Measurements from ENCODE around the gene LIMS3.
"Not testable (repeated sequence)": the region's sequence is repeated elsewhere in the genome, so short reads cannot be mapped to it uniquely, and the experiment has no call there.

The LIMS3 gene, protein sequence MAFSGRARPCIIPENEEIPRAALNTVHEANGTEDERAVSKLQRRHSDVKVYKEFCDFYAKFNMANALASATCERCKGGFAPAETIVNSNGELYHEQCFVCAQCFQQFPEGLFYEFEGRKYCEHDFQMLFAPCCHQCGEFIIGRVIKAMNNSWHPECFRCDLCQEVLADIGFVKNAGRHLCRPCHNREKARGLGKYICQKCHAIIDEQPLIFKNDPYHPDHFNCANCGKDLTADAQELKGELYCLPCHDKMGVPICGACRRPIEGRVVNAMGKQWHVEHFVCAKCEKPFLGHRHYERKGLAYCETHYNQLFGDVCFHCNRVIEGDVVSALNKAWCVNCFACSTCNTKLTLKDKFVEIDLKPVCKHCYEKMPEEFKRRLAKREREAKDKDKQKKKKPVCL

DNA sequence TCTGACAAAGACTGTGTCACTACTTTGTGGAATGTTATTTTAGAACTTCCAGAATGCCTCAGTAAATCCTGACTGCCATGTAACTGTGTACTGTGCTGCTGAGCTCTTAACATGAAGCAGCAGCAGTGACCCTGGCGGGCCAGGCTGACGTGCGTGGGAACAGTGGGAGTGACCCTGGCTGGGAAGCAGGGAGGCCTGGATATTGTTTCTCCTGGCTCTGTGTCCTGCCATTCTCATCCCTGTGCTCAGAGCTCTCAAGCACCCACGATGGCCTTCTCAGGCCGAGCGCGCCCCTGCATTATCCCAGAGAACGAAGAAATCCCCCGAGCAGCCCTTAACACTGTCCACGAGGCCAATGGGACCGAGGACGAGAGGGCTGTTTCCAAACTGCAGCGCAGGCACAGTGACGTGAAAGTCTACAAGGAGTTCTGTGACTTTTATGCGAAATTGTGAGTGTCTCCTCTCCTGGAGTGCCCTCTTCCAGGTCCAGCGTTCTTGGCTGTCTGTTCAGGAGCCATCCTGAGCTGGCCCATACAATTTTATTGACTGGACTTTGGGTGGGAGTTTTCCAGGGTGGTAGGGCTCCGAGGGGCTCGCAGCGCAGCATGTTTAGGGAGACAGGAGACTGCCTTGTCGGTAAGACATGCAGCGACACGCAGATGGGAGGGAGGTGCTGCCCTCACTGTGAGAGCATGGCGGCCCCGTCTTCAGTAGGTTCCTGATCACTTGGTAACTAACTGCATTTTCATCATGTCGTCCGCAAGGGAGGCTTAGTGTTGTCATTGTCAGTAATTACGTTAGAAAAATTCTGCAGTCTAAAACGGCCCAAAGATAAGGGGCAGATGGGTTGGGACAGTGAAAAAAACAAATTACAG lies at the start of gene LIMS3:
Gene LIMS3 (plus strand): TSS at position 227 of the 875 bp plus-strand sequence. CDS start 41 bp downstream, at position 268.
- H3K4me3 ChIP-seq, H3K27ac ChIP-seq: not testable (repeated sequence)

DNA sequence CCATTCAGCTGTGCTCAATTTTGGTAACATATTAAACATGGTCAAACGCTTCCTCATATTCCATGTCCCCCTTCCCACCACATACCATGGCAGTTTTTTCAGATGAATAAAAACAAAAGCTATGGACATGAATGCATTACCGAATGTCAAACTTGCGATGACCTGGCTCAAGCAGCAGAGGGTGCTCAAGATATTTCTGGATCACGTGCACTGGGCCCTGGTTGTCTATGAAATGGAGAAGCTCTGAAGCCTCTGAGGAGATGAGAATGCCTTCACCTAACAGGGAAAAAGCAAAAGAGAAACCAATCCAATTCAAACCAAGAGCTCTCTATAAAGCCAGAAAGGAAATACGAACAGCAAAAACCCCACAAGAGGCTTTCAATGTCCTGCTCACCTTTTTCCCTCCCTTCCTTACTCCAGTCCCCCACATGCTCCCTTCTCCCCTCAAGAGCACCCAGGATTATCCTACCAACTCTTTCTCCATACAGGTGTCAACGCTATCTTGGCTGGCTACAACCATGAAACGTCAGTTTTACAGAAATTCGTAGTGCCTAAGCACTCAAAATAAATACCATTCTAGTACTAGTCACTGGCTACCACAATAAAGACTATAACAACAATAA lies 27.2 kb upstream of the LIMS3 start:
- H3K27ac ChIP-seq, H3K4me3 ChIP-seq: not testable (repeated sequence)

DNA sequence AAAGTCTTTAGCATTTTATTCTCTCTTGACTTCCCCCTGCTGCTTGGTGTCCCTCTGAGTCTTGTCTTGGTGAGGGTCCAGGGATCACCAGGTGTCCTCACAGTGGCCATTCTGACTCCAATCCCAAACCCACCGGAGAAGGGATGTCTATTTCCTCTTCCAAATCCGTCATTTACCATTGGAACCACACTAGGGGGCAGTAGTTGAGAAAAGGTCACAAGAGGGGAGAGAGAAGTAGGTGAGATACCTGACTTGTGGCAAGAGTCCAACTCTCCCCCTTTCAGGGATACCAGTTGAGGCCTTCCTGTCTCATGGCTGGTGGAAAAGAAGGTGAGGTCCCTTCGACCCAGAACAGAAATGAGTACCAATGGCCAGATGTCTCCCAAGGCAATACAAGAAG lies 21.9 kb upstream of the LIMS3 start:
- not testable (repeated sequence) for H3K4me3 ChIP-seq, H3K27ac ChIP-seq

DNA sequence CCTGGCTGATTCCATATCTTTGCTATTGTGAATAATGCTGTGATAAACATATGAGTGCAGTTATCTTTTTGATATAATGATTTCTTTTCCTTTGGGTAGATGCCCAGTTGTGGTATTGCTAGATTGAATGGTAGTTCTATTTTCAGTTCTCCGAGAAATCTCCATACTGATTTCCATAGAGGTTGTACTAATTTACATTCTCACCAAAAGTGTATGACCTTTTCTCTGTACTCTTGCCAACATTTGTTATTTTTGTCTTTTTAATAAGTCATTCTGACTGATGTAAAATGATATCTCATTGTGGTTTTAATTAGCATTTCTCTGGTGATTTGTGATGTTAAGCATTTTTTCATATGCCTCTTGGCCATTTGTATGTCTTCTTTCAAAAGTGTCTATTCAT lies 16.4 kb upstream of the LIMS3 start:
- H3K4me3 ChIP-seq, H3K27ac ChIP-seq: not testable (repeated sequence)

DNA sequence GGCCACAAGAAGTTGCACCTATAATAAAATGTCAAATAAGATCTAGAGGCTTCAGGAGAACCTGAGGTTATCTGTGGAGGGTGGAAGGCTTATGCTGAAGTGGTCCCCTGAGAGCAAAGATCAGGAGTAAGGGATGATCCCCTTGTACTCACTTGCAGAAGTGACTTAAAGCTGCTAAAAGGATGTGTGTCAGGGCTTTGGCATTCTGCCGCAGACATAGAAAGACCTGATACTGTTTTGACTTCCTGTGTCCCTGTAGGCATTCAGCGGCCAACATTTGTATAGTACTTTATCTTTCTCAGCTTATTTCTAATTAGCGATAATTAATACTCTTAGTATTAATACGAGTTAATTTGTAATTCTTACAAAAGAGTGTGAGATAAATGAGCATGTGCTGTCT lies 10.1 kb upstream of the LIMS3 start:
- H3K27ac ChIP-seq, H3K4me3 ChIP-seq: not testable (repeated sequence)

DNA sequence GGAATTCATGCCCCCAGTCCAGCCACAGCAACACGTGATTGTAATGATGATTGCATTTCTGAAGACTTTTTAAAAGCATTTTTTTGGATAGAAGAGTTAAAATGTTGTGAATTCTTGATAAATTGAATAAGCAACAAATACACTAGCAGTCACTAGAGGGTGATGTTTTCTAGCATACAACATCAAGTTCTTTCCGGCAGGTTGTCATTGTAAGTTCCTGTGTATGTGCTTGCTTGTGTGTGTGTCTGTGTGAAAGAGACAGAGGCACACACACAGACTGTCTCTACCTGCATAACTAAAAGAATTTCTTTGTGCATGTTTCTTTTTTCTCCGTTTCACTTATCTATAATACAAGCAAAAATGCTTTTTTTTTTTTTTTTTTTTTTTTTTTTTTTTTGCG lies 8.6 kb upstream of the LIMS3 start:
- H3K4me3 ChIP-seq: not testable (repeated sequence)

DNA sequence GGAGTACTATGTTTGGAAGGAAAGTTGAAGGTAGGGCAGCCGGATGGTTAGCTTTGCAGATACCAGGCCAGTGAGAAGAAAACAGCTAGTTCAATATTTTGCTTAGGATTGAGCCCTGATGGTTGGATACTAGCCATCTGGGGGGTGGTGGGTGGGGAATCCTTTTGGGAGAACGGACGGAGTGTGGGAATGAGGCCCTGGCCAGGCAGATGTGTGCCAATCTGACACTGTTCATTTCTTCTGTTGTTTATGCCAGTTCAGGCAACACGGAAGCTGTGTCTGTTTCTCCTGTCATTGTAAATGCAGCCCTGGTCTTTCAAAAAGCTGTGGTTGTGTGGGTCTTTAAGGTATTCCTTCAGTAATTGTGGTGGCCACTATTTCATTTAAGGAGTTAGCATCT lies 7.5 kb upstream of the LIMS3 start:
- H3K27ac ChIP-seq, H3K4me3 ChIP-seq: not testable (repeated sequence)

More for the DNA sequence above, 8.6 kb upstream of the LIMS3 start:
- not testable (repeated sequence) for H3K27ac ChIP-seq

DNA sequence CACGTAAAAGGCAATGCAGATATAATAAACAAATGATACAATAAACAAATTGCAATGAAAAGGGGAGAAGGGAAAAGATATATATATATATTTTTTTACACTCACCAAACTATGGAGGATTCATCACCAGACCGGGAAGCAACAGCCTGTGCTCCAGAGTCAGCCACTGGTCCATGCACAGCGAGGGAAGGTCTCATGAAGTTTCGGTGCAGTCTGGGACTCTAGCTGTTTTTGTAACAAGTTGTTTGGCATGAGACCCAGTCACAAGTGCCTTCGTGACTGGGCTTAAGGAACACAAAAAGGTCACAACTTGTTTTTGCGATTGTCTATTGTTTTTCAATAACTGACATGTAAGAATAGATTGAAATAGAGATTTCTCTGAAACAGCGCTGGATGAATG lies 4.8 kb upstream of the LIMS3 start:
- not testable (repeated sequence) for H3K4me3 ChIP-seq, H3K27ac ChIP-seq

DNA sequence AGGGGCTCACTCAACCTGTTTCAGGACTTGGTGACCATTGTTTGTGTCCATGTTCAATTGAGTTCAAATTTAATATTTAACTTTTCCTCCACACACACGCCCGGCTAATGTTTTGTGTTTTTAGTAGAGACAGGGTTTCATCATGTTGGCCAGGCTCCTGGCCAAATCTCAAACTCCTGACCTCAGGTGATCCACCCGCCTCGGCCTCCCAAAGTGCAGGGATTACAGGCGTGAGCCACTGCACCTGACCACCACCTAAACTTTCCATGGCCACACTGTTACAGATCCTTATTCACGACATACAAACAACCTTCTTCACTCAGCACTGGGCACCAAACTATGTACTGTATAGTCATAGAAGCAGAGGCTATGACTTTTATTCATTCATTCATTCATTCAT lies 4.3 kb upstream of the LIMS3 start:
- H3K4me3 ChIP-seq, H3K27ac ChIP-seq: not testable (repeated sequence)

DNA sequence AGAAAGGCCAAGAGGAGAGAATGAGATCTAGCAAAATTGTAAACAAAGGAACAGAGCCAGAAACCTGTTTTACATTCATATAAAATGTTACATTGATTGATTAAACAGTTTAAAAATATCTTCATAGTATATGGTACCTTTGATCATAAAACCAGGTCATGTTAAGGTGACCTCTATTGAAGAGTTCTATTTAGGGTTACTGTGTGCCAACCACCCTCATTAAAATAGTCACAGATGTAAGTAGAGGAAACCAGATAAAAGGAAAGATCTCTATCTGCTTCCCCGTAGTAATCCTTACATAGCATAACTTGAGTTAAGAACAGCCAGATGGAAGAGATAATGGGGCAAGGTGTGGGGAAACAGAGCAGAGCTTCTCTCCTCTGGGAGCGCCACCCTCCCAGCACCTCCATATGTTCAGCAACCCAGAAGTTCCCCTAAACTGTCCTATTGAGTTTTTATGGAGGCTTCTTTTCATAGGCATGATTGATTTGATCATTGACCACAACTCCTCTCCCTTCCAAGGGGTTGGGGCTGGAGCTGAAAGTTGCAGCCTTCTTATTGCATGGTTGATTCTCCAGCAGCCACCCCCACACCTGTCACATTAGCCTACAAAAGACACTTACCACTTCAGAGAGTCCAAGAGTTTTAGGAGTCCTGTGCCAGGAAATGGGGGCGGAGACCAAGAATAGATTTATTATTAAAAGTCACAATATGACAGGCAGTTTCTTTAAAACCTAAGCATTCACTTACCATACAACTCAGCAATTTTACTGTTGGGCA lies 3.2 kb upstream of the LIMS3 start:
- not testable (repeated sequence) for H3K4me3 ChIP-seq, H3K27ac ChIP-seq

DNA sequence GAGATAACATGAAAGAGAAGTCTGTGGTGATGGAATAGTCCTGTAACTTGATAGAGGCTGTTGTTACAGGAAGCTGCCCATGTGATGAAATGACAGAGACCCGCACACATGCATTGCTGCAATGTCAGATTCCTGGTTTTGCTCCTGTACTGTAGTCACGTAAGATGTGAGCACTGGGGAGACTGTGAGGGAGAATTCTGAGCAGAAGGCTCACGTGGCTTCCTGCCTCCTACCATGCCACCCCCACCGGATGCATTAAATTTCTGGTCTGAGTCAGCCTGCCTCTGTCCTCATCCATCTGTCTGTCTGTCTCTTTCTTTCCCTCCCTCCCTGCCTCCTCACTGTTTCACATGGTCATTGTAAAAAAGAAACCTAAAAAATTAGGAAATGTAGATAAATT lies 2.3 kb upstream of the LIMS3 start:
- H3K4me3 ChIP-seq, H3K27ac ChIP-seq: not testable (repeated sequence)

DNA sequence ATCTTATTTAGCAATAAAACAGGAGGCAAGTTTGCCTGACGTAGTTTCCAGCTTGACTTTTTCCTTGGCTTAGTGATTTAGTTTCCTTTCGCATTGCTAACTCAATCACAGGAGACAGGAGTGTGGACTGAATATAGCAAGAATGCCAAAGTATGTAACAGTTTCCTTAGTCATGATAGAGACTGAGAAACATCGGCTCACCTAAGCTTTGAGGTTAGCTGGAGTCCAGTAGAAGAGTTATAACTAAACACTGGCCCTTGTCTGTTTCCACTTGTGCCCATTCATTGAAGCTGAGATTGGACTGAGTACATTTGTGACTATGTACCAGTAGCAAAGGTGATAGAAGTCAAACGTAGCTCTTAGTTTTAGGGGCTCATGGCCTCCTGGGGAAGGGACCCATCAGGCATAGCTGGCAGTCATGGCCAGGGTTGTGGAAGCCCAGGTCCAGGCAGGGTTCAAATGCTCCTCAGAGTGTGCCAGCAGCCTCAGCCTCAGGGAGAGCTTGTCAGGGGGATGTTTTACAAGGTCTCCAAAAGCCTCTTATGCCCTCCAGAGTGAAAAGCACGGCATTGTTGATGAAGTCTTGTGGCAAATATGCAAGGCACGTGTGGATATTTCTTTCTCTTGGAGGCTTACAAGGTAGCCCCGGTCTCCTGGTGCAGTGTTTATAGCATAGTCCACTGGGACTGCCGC lies 573 bp upstream of the LIMS3 start:
- not testable (repeated sequence) for H3K27ac ChIP-seq, H3K4me3 ChIP-seq

DNA sequence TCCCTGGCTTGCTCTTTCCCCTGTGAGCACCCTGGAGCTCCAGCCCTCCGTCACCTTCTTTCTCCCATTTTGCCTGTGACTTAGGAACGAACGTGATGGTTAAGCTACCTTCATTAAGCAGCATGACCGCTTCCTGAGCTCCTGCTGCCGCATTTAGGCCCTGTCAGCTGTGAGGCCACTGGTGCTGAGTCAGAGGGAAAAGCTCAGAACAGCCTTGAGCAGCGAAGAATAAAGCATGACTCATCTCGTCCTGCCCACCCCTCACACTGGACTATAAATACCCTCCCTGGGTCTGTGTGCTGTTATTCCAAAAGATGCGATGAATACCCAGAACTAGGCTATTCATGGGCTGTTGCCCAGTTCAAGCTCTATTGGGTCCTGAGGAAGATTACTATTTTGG lies 7.3 kb downstream of the LIMS3 start:
- not testable (repeated sequence) for H3K4me3 ChIP-seq, H3K27ac ChIP-seq

DNA sequence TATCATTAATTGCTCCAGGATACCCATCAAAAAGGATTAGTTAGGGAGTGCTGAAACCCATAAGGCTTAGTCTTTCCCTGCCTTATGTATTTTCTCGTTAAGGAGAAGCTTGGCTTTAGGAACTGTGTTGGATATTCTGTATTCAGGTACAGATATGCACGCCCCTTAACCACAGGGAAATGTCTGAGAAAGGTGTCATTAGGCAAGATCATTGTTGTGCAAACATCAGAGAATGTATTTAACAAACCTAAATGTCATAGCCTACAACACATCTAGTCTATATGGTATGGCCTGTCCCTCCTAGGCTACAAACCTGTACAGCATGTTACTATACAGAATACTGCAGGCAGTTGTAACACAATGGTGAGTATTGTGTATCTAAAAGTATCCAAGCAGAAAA lies 10.1 kb downstream of the LIMS3 start:
- not testable (repeated sequence) for H3K4me3 ChIP-seq, H3K27ac ChIP-seq

DNA sequence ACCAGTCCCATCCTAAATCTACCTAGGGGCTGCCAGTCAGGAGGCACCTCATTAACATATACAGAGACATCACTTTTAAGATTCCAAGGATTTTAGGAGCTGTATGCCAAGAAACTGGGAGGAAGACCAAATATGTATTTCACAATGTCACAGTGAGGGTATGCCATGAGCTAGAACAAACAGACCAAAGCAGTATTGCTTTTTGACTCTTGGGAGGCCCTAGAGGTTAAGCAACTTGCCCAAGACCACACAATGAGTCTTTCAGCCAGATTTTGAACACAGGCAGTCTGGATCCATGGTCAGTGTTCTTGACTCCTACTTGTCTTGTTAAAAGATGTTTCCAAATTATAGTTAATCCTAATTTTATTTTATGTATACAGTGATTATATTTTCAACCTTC lies 12.3 kb downstream of the LIMS3 start:
- H3K4me3 ChIP-seq, H3K27ac ChIP-seq: not testable (repeated sequence)

DNA sequence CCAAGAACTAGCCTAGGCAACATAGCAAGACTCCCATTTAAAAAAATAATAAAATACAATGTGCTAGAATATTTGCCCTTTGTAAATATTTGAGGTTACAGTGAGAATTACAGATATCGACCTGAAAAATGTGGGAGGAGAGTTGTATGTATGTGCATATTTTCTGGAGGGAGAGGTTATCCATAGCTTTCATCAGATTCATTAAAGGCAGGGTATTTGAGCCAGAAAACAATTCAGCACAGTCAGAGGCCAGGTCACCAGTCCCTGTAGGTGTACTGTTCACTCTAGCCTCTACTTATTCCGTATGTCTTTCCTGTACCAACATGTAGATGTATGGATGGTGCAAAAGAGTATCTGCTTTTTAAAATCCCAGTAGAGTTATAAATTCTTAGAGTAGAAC lies 15.4 kb downstream of the LIMS3 start:
- not testable (repeated sequence) for H3K4me3 ChIP-seq, H3K27ac ChIP-seq

DNA sequence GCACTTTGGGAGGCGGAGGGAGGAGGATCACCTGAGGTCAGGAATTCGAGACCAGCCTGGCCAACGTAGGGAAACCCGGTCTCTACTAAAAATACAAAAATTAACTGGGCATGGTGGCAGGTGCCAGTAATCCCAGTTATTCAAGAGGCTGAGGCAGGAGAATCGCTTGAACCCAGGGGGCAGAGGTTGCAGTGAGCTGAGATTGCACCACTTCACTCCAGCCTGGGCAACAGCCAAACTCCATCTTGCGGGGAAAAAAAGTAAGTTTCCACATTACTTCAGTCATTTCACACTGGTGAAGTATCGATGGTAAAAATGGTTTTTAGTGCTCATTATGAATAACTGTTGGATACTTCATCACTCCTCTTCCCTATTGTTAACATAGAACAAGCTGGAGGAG lies 16.1 kb downstream of the LIMS3 start:
- H3K27ac ChIP-seq, H3K4me3 ChIP-seq: not testable (repeated sequence)

DNA sequence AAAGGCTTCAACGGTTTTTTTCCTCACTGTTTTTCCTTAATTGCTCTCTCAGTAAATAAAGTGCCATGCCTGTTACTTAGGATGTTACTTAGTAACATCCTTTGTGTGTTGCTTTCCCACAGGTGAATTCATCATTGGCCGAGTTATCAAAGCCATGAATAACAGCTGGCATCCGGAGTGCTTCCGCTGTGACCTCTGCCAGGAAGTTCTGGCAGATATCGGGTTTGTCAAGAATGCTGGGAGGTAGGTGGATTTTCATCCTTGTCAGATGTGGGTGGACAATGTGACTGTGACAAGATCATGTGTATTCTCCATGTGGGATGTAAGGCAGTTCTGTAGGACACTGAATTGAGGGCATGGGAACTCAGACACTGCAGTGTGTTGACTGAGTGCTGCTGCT lies 17.3 kb downstream of the LIMS3 start:
- not testable (repeated sequence) for H3K27ac ChIP-seq, H3K4me3 ChIP-seq

DNA sequence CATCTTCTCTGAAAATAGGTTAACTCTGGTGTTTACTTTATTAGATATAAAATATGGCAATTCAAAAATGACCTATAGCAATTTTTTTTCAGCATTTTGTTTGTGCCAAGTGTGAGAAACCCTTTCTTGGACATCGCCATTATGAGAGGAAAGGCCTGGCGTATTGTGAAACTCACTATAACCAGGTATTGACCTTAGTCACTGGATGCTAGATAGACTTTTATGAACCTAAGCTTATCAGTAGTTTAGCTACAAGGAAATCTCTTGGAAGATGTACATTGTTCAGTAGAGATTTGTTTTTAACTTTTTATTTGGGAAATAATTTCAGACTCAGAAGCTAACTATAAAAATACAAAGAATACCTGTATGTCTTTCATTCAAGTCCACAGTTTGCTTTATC lies 21.7 kb downstream of the LIMS3 start:
- not testable (repeated sequence) for H3K27ac ChIP-seq, H3K4me3 ChIP-seq

Measured in skin epidermis (tissue), 12 donors.